Activated CD4-positive, alpha-beta T cell treated with anti-CD3 and anti-CD28 coated beads for 36 hours (primary cell): ENCODE results near the gene NFE2L1. TPM values are rescaled to one million over a fixed set of nuclear protein-coding genes. Genes with fewer than 3 reads are reported as not detected.

ENCODE experiments used
- ATAC-seq: fragments of 200-7000 bp; cut with Tn5 transposase; one replicate; pipeline ENCODE4 v1.10.0; 2021; ENCODE audit warnings: mild to moderate bottlenecking, moderate library complexity
- CTCF ChIA-PET: fragments of 350-600 bp; sonication (Branson Sonifier 250); formaldehyde crosslinking; loops from one replicate; lab custom pipeline; 2021; ENCODE audit warnings: antibody characterized with exemption; lab: Charles Lee
- POLR2A ChIA-PET: fragments of 350-600 bp; sonication (Branson Sonifier 250); formaldehyde crosslinking; loops from one replicate; lab custom pipeline; 2021; ENCODE audit warnings: antibody characterized with exemption, inconsistent platforms; lab: Charles Lee
- DNase-seq: peaks from one replicate; pipeline ENCODE4 v3.0.0-alpha.2; 2020
- H3K27ac Mint-ChIP-seq: one replicate; pipeline ENCODE4 v1.8.0; 2021; ENCODE audit warnings: mixed read lengths
- H3K27me3 Mint-ChIP-seq: one replicate; pipeline ENCODE4 v1.8.0; 2021; ENCODE audit warnings: mixed read lengths
- H3K36me3 Mint-ChIP-seq: one replicate; pipeline ENCODE4 v1.8.0; 2021; ENCODE audit warnings: low read depth, mixed read lengths
- H3K4me1 Mint-ChIP-seq: one replicate; pipeline ENCODE4 v1.8.0; 2021; ENCODE audit warnings: mixed read lengths
- H3K4me3 Mint-ChIP-seq: one replicate; pipeline ENCODE4 v1.8.0; 2021; ENCODE audit warnings: mild to moderate bottlenecking, moderate library complexity, mixed read lengths
- H3K9me3 Mint-ChIP-seq: one replicate; pipeline ENCODE4 v1.8.0; 2021; ENCODE audit warnings: low read depth, mixed read lengths
- intact Hi-C, 2 experiments: fragments of 100-400 bp; cut with DNase I in 1 of 2; cut with micrococcal nuclease in 1 of 2; formaldehyde crosslinking; loops; one replicate each; pipeline versions ENCODE4 v1.14.2 to v1.15.1; 2022 to 2024; cut with DNase I, micrococcal nuclease
- microRNA-seq: library from miRNA; unstranded; fragments of <30 nt; microRNA quantifications from one replicate; pipeline ENCODE4 v1.2.0, GENCODE V29; 2021; ENCODE audit warnings: borderline replicate concordance
- total RNA-seq, 2 experiments: library from RNA; stranded (reverse); gene quantifications; one replicate each; pipeline ENCODE4 v1.2.3, GENCODE V29; 2021

Gene NFE2L1
- total RNA-seq, 2 experiments from 2014 or later: 100 to 127 TPM

- H3K9me3 Mint-ChIP-seq: peaks cover 4% of the 10 kb centered on the region
- peaks cover 11% of the 10 kb centered on the region for H3K36me3 Mint-ChIP-seq
- intact Hi-C loops: loop anchor here (1.0 to 10.0 kb wide), 9 partner anchors 59 to 801 kb away; partner anchors contain the start of genes NFE2L1 (in 2 of the 2), CALCOCO2 (in 1 of the 2), KPNB1 (in 1 of the 2) and SCRN2 (in 1 of the 2)
- peak within 1 kb of the TSS; percentile 98 for H3K27ac Mint-ChIP-seq
- peak; percentile 87 for ATAC-seq
- peaks cover 61% of the 10 kb centered on the region for H3K4me1 Mint-ChIP-seq
- DNase-seq: peak; percentile 97
- ChIA-PET POLR2A (interaction anchor here (0.6 to 1.4 kb wide), 3 partner anchors 10 to 777 kb away, joined by 3 to 8 read pairs (median 3); no protein-coding TSS in a partner anchor), CTCF (interaction anchor here (0.6 to 2.4 kb wide), 14 partner anchors 8 to 497 kb away, joined by 3 to 12 read pairs (median 4); partner anchors contain the start of genes HOXB6 and NFE2L1)
- no peaks in the 10 kb centered on the region for H3K27me3 Mint-ChIP-seq
- peak within 1 kb of the TSS; percentile 97 for H3K4me3 Mint-ChIP-seq
Measured at GRCh38 chr17:48107137-48108055, 59.2 kb downstream of the NFE2L1 start, which contains the start of gene SNX11. SNX11 (plus strand) TSS chr17:48107766; CDS start chr17:48112044, 4,278 bp downstream.

GRCh38 chr17:48110761-48111160 is 62.6 kb downstream of the NFE2L1 start:
- Mint-ChIP-seq H3K4me3 (no peak overlapping the region), H3K9me3 (no peaks in the 10 kb centered on the region), H3K36me3 (peaks cover 21% of the 10 kb centered on the region), H3K27ac (peak overlapping the region; percentile 79), H3K27me3 (no peaks in the 10 kb centered on the region), H3K4me1 (peaks cover 59% of the 10 kb centered on the region)
- DNase-seq (no peak), ATAC-seq (no peak)
- POLR2A ChIA-PET: no interaction called here
- CTCF ChIA-PET: interaction anchor here (1.1 kb wide), 2 partner anchors 10 to 19 kb away, joined by 3 to 6 read pairs; no protein-coding TSS in a partner anchor
- intact Hi-C loops: no loop called here

Small RNA genes lying within 50 kb of the gene (microRNA-seq; reads per million reads assigned to microRNA genes)
- 37.7 reads per million, percentile 51 among the genes with 10 or more reads in this experiment for gene MIR152

Other genes starting within 250 kb of the NFE2L1 start
- gene OSBPL7, start 226.6 kb upstream of the NFE2L1 start, total RNA-seq: 10 to 100 TPM; 12.8 to 12.9 TPM
- gene MRPL10, start 216.8 kb upstream of the NFE2L1 start, total RNA-seq: 10 to 100 TPM; 66.9 to 70.9 TPM
- under 1 TPM; 0.46 to 0.82 TPM for gene LRRC46, start 216.7 kb upstream of the NFE2L1 start, total RNA-seq
- gene SCRN2, start 207.1 kb upstream of the NFE2L1 start, total RNA-seq: 10 to 100 TPM; 21.5 to 25.2 TPM
- under 1 TPM; 0.07 to 0.14 TPM for gene SP6, start 197.2 kb upstream of the NFE2L1 start, total RNA-seq
- gene SP2, start 152.1 kb upstream of the NFE2L1 start, total RNA-seq: 10 to 100 TPM; 15.7 to 19.8 TPM
- gene PNPO, start 106.8 kb upstream of the NFE2L1 start, total RNA-seq: 10 to 100 TPM; 29.7 to 41.0 TPM
- not detected for gene PRR15L, start 90.5 kb upstream of the NFE2L1 start, total RNA-seq
- gene CDK5RAP3, start 77.2 kb upstream of the NFE2L1 start, total RNA-seq: 100 to 1,000 TPM; 147 to 156 TPM
- 1 to 10 TPM; 3.6 to 4.1 TPM for gene COPZ2, start 10.6 kb upstream of the NFE2L1 start, total RNA-seq
- 10 to 100 TPM; 58.6 to 66.0 TPM for gene CBX1, start 53.1 kb downstream of the NFE2L1 start, total RNA-seq
- gene SNX11, start 59.4 kb downstream of the NFE2L1 start, total RNA-seq: 10 to 100 TPM; 18.0 to 21.4 TPM